GM19035 (cell line): Measurements from ENCODE around the gene CDH11.

Experiments
- ATAC-seq: cut with Tn5 transposase; IDR thresholded peaks from one replicate; pipeline ENCODE4 v1.9.1; 2021; ENCODE audit not compliant: unreplicated experiment

CDH11 gene

DNA sequence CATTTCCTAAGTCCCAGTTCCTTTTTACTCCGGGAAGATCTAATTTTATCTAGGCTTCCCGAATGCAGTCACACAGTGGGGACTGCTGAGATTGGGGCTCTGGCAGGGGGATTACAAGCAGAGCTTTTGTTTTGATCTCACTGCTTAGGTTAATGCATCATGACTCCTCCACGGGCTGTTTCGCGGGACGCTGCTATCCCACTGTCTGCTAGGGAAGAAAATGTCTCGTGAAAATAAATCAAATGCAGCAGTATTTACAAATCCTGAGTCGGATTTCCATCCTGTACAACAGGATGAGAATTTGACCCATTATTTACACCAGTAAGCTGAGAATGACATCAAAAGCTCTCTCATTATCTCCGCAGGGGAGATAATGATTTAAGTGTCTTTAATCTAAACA, 83.8 kb downstream of the CDH11 start:
- no peak for ATAC-seq

DNA sequence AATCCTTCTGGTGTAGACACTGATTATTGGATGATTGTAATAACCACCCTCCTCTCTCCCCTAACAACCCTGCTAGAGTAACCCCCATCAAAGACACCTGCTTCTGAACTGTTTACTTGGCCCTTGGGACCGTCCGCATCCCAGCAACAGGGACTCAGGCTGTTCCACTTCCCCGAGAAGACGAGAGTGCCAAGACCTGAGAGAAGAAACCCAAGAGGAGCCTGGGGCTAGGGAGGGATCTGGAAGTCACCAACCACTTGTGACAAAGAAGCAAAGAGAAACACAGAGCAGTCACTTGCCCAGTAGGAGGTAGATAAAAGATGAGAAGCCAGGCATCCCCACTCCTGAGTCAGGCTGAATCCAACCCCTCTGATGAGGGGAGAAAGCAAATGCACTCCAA, 84.3 kb downstream of the CDH11 start:
- no peak for ATAC-seq

DNA sequence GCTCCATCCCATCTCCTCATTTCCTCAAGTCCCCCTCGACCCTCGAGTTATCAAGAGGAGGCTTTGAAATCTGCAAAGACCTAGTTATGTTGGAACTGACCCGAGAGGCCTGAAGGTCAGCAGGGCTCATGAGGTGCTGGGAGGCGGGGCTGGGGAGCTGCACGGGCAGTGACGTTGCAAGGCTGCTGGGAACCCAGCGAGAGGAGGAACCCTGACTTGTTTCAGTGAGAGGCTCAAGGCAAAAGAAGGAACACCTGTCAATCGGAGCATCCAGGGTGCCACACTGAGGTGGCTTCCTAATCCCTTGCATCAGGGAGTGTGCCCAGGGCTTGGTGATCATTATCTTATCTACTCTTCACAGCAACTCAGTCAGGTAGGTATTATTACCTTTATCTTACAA, 86.9 kb downstream of the CDH11 start:
- ATAC-seq = no peak

DNA sequence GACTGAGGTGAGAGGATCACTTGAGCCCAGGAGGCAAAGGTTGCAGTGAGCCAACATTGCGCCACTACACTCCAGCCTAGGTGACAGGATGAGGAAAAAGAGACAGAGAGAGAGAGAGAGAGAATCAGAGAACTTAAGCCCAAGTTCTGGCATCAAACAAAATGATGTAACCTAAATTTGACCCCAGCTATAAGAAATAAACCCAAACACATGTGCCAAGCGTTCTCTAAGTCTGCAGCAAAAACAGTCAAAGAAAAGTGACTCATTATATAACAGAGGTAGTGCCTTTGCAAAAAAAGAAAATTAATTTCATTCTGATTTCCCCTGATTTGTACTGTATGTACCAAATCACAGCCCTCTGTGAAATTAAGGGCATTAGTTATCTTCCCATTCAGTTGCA, 89.5 kb downstream of the CDH11 start:
- ATAC-seq = no peak

DNA sequence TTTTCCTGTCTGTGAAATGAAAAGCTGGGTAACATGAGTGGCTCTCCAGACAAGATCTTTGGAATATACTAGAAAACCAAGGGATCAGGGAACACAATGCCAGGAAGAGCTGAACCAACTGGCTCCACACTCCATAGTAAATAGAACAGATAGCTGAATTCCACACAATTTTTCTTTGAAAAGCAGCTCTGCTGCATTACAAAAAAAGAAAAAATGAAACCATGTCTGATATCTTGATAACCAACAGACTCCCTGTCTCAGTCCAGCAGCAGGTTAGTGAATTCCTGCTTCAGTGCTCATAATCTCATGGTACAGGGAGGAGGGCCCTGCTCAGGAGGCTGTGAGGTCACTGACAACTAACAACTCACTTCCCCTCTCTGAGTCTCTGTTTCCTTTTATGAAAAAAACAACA, 97.1 kb downstream of the CDH11 start:
- ATAC-seq = no peak

DNA sequence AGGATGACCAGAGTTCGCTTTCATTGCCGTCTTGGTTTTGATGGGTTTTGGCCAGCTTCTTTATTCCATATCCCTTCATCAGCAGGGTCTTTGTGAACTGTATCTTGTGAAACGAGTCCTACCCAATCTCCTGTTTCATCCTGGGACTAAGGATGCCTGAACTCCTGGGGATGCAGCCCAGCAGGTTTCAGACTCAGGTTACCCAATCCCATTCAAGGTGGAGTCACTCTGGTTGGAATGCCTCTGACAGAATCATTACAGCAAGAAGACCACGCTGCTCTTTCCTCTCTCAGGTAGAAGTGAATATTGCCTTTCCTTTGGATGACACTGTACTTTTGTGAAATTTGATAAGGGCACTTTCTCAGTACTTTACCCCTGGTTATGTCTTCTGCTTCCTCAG, 98.1 kb downstream of the CDH11 start:
- no peak for ATAC-seq

DNA sequence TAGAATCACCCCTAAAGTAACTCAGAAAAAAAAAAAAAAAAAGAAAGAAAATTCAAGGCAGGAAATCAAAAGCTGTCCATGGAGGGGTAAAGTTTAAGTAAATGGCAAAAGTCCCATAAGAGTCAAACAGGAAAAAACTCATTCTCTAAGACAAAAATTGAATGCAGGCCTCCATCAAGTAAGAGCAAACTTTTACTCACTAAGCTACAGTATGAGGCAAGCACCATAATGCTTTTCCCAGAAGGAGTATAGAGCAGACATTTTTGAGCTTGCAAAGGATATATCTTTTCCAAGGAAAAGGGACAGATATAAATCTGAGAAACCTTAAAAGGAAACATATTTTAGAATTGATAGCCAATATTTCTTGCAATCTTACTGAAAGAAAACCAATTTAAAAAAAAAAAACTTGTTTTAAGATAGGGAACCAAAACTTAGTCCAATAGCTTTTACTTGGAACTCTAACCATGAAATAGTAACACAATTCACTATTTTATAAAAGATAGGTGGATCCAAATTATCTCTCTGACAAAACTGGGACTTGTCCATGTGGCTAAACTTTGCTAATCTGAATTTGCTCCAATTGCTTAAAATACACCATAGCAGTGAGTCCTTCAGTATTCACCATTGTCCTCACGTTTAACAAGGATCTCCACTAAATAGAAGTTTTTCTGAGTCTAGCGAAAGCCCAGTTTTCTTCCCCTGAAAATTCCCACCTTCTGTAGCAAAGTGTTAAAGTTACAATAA, 99.8 kb downstream of the CDH11 start:
- no peak for ATAC-seq

DNA sequence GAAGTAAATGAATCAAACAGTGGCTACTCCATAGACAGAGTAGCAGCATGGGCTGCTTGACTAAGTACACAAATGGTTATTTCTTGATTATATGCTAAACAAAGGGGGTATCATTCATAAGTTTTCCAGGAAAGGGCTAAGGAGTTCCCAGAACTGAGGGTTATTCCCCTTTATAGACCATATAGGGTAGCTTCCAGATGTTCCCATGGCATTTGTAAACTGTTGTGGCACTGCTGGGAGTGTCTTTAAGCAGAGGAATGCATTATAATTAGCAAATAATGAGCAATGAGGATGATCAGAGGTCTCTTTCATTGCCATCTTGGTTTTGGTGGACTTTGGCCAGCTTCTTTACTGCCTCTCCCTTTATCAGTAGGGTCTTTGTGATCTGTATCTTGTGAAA, 105.1 kb downstream of the CDH11 start:
- no peak for ATAC-seq

DNA sequence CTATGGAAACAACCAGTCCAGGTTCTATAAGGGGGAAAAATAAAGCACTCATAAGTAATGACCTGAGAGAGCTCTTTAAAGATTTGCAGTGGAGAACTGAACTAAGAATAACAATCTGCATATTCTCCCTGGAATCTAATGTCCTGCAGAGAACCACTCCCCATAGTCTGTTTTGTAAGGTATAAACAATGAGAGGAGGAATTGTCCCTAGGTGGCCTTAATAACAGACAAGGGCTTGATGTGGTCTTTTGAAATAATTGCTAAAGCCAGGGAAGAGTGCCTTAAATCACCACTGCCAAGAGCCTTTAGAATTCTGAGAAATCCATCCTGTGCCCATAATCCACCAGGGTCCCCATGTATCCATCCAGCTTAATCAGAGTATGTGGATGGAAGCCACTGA, 106.3 kb downstream of the CDH11 start:
- ATAC-seq = no peak

DNA sequence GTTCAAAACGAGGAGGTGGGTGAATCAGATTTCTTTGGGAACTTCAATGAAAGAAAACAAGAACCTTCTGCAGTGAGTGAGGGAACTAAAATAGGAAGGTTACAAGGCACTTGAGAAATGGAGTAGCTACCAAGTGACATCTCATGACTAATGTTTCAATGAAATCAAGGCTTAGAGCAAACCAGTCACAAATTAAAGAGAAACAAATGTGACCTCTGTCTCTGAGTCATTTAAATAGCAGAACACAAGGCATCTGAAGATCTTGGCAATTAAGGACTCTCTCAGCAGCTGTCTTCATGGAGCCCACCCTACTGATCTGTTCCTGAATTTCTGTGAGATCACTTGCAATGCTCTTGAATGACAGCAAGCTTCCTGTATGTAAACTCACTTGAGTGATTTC, 109.5 kb downstream of the CDH11 start:
- ATAC-seq = no peak

DNA sequence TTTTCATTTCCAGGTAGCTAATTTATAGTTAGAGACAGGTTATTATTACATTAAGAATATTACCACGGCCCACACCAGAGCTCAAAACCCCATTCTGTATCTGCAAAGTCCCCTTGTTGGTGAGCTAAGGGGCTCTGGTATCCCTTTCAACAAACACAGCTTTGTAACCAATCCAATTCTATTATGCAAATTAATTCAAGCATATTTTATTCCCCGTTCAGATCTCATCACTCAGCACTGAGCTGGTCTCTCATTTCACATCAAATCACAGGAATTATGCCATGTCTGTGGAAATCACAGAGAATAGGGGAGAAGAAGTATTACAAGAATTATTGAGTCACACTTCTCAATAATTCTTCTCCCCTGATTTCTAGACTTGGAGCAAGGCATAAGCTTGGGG, 111.7 kb downstream of the CDH11 start:
- ATAC-seq = no peak

DNA sequence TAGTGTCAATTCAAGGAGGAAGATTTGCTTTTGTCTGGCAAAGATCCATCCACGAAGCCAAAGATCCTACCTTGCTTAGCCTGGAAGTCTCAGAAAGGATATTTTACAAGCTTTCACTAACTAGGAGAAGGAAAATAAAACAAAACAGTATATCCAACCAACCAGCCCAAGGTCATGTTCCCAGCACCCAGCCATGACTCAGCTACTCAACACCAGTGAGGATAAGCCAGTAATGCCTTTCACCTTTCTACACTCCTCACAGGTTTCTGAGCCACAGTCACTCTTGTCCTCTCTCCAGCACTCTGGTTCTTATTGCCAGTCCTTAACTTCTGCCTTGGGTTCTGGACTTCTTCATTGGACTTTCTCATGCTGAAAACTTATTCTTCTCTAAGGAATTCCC, 116.2 kb downstream of the CDH11 start:
- no peak for ATAC-seq

DNA sequence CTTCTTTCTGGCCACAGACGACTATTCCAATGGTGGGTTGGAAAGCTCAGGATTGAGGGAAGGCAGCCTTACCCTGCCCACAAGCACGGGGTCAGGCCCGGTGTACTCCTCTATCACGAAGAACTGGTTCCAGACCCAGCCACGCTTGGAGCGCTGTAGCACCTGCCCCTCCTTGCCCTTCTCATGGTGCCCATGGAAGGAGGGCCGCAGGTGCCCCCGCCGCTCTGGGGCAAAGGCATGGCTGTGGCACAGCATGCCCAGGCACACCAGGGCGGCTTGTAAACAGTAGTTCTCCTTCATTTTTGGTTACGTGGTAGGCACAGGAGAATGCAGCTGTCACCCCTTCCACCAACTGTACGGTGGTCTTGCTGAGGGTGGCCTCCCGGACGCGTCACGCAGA, 117.3 kb downstream of the CDH11 start:
- no peak for ATAC-seq

DNA sequence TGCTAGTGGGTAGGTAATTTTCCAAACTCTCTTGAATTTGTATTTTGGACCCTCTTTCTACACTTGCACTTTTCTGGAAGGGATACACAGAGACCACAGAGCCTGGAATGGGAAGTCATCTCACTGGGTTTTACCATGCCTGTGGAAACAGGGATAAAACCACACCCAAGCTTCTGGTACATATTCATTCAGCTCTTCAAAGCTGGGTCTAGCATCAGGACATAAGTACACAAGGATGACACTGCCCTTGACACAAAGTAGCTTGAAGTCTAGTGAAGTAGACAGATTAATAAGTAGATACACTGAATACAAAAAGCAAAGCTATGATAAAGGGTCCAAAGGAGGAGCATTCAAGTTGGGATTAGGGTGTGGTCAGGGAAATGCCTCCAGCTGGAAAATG, 118.2 kb downstream of the CDH11 start:
- ATAC-seq = no peak

DNA sequence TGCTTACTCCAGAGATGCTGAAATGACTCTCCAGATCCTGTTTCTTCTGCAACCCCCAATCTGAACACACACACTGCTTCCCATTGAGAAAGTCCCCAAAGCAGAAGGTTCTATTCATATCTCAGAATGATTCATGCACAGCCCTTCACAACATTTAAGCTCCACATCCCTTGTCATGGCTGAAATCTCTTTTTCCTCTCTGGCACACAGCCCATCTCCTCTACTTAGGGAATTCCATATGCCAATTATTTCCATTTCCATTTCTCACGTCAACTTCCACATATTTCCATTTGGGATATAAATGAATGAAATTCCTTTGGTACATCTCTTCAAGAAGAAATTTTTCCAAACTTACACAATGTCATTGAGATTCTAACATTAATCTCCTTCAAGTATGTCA, 119.6 kb downstream of the CDH11 start:
- ATAC-seq = no peak

DNA sequence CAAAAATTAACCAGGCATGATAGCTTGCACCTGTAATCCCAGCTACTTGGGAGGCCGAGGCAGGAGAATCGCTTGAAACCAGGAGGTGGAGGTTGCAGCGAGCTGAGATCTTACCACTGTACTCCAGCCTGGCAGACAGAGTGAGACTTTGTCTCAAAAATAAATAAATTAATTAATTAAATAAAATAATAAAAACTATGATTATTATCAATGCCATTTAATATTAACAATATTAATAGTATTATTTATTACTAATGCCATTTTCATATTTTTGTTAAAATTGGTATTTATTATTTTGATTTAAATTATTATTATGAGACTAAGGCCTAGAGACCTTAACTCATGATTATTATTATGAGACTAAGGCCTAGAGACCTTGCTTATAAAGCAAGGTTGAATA, 121.2 kb downstream of the CDH11 start:
- ATAC-seq = no peak

DNA sequence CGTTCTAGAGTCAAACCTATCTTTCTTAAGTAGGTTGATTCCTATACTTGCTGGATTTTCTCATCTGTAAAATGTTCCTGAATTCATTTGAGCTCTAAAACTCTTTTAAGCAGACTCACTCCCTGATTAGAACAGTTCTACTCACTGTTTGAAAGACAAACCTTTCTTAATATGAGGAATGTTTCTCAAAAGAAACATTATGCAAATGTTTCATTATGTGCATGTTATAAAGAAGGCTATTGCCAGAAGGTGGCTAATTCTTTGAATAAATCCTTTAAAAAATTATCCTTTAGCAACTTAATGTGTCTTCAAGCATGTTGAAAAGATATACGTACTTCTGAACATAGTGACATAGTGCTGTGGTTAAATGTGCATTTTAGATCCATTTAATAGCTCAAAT, 124.1 kb downstream of the CDH11 start:
- no peak for ATAC-seq

DNA sequence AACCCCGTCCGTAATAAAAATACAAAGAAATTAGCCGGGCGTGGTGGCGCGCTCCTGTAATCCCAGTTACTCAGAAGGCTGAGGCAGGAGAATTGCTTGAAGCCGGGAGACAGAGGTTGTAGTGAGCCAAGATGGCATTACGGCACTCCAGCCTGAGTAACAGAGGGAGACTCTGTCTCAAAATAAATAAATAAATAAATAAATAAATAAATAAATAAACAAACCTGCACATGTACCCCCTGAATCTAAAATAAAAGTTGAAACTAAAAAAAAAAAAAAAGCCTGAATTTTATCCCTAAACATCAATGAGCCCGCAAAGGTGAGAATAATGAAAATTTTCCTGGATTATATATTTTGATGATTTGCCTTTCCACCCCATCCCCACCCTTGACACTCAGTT, 124.7 kb downstream of the CDH11 start:
- ATAC-seq = no peak

DNA sequence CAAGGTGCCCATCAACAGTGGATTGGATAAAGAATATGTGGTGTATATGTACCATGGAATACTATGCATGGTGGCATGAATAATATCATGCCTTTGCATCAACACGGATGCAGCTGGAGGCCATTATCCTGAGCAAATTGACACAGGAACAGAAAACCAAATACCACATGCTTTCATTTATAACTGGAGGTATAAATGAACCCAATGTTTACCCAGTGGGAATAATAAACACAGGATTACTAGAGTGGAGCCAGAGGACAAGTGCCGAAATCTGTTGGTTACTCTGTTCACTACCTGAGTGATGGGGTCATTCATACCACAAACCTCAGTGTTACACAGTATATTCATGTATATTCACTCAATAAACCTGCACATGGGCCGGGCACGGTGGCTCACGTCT, 125.2 kb downstream of the CDH11 start:
- no peak for ATAC-seq

DNA sequence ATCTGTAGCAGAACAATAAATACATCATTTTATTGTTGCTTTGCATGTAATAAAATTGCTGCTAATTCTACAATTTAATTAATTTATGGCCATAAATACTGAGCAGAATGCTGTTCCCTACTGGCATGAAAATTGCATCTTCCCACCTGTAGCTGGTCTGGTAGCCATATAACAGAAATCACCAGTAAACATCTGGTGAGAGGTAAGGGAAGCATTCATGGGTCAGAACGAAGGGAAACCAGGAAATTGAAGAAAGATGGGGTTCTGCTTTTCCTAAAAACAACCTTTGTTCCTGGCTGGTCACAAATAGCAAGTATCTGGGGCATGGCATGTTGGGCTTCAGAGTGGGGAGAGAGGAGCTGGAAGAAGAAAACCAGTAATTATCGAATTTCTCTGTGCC, 128.4 kb downstream of the CDH11 start:
- ATAC-seq = no peak

DNA sequence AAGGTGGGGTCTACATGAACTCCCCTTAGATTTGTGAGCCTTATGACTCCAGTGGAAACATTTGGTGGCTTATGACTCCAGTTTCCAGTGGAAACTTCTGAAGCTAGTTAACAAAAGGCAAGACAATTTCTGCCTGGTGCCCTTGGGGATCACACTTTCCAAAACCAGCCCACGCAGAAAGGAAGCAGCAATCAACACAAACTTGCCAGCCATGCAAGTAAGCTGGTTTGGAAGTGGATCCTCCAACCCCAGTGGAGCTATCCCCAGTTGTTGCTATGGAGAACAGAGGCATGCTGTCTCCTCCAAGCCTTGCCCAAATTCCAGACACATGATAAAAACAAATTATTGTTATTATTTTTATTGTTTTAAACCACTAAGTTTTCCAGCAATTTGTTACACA, 130.9 kb downstream of the CDH11 start:
- ATAC-seq = no peak

DNA sequence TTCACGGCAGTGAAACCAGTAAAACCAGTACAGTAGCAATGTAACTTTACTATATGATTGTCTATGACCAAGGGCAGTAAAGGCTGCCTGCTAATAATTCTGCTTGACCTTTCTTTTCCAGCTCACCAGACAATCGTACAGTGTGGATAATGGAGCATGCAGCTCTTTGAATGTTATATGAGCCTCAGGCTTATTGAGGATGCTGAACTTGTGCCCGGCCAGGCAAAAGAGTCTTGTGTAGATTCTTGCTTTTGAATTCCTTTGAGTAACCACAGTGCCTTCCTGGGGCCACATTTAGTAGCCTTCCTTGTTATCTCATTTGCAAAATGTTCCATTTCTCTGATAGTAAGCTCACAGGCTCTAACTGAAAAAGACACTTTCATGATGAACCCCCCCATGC, 131.8 kb downstream of the CDH11 start:
- no peak for ATAC-seq

DNA sequence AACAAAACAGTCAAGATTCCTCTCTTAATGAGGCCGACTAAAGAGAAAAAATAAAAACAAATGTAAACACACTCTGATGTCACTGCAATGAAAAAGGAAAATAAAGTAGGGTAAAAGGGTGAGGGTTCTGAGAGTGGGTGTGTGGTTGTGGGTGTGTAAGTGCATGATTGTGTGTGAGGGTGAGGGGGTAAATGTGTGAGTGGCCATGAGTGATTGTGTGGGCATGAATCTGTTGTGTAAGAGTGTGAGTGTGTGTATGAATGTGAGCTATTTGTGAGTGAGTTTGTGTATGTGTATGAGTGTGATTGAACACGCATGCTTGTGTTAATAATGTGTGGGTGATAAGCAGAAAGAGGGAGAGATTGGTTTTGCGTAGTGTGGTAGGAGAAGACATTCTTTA, 132.8 kb downstream of the CDH11 start:
- no peak for ATAC-seq

DNA sequence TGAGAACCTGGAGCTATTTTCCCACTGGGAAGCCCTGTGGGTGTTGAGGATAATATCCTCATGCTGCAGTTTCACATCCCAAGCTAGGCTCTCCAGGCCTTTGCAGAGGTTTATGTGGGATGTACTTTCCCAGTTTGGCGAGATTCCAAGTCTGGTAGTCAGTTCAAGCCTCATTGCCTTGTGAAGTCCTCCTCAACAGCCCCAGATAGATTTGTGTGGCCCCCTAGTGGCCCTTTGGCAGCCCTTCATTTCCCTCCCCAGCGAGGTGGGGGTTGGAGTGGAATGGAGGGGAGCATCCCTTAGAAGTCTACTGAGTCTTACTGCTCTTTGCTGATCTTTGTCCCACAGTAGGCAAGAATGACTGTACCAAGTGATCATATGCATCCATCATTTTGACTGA, 137.9 kb downstream of the CDH11 start:
- no peak for ATAC-seq
